GM18508 (cell line): Measurements from ENCODE around the gene ISLR2.
"Not testable (repeated sequence)": the region's sequence is repeated elsewhere in the genome, so short reads cannot be mapped to it uniquely, and the experiment has no call there.

Source experiments
- ATAC-seq: cut with Tn5 transposase; IDR thresholded peaks from one replicate; pipeline ENCODE4 v1.9.1; 2021; ENCODE audit warnings: moderate number of reproducible peaks; ENCODE audit not compliant: insufficient read depth, unreplicated experiment

The ISLR2 gene

DNA sequence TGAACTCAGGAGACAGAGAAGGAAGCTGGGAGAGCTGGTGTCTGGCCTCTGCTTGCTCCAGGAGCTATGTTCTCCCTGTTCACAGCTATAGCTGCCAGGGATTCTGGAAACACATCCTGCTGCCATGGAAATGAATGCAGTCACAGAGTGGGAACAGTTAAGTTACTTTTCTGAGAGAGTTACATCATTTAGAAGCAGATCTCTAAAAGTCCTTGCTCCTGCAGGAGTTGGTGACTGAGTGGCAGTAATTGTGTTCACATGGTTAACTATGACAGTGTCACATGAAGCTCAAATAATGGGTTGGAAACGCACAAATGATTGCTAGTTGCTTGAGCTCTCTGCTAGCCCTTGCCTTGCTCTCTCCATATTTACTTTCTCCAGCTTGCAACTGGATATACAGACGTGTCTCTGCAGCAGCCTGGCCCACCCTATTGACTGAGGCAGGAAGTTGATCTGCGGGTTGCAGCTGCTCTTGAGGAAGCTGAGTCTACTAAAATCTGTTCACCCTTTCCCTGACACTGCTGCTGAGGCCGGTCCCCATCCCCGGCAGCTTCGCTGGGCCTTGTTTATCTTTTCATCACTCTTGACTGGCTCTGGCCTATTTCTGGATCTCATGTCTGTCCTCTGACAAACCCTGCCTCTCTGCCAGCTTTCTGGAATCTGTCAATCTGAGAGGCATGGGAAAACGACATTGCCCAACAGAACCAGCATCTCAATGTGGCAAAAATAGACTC is 26.5 kb downstream of the ISLR2 start:
- ATAC-seq, result no peak

DNA sequence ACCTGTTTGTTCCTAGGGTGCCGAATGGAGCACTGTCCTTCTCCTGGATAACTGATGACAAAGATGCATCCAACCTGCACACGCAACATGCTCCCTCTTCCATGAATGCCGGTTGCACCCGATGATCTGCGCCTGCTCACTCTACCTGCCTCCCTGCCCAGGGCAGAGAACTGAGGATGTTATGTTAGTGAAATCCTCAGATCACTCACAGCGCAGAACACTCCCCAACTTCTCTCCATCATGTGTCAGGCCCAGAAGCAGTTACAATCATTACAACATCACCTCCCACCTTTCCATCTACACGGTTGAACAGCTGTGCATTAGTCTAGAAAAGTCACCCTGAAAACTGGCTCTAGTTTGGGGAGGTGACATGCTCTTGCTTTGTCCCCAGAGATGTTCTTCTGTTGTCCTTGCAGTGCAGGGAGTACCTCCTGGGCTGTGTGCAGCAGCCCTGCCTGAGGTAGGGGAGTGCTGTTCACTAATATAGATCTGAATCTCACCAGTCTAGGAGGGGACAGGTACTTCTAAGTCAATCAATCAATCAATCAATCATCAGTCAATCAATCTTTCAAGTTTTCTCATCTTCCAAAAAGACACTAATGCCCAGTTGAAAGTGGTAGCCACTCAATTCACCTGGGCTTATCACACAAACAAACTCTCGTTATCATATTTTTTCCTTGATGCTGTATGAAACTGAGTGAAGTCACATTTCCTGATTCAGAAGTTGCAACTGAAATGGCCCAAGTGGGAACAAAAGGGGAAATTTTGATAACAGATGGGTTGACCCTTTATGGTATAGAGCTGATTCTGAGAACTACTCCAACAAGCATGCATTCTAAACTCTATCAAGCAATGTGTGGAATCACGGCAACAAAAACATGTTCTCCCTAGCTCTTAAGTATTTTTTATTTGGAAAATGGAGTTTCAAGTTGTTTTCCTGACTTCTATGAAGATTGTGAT is 27.8 kb downstream of the ISLR2 start:
- no peak for ATAC-seq

- no peak for ATAC-seq
These were observed 28.7 kb downstream of the ISLR2 start for GRCh38 chr15:74158855-74159650.

- no peak for ATAC-seq
These were observed 29.4 kb downstream of the ISLR2 start for GRCh38 chr15:74159773-74160172.

GRCh38 chr15:74160390-74160789 is 30.0 kb downstream of the ISLR2 start:
- not testable (repeated sequence) for ATAC-seq

DNA sequence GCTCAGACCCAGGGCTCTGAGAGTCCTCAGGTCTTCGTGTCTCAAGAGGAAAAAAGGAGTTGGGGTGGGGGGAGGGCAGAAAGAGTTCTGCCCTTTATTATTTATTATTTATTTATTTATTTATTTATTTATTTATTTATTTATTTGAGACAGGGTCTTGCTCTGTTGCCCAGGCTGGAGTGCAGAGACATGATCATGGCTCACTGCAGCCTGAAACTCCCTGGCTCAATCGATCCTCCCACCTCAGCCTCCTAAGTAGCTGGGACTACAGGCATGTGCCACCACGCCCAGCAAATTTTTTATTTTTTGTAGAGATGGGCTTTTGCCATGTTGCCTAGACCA is 31.8 kb downstream of the ISLR2 start:
- not testable (repeated sequence) for ATAC-seq

GRCh38 chr15:74165461-74165860 is 35.1 kb downstream of the ISLR2 start:
- ATAC-seq, result no peak

DNA sequence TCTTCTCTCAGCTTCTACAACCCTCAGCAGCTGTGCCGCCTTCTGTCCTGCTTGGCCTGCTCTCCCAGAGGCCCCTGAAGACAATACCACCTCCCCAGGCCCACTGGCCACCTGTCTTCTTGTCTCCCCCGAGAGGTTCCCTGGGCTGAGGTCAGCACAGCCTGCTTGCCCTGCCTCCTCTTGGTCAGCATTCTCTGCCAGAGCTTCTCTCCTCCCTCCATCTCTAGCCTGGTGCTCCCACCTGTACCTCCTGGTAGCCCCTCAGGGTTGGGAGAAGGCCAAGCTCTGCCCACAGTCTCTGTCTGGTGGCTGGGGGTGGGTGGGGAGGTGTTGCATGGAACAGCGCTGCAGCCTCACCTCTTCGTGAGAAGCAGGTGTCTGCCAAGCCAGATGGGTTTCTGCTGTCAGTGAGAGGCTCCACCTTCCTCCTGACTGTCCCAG is 37.5 kb downstream of the ISLR2 start:
- ATAC-seq, result no peak

DNA sequence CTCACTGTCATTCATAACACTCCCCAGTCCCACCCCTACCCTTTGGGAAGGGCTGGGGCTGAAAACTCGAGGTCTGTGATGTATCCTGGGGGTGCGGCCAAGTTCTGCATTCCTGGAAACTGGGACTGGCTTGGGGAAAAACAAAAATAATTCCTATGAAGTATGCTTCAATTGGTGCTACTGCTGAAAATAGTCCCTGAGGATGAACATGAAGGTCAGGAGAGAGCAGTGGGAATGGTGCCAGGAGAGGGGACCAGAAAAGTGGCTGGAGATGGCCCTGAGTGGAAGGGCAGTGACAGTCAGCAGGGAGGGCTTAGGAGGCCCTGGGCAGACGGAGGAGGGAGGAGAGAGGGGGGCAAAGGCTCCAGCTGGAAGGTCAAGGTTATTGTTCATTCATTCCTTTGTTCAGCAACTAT is 38.3 kb downstream of the ISLR2 start:
- no peak for ATAC-seq

- ATAC-seq, result no peak
These were observed 39.9 kb downstream of the ISLR2 start for GRCh38 chr15:74170071-74170844.

- no peak for ATAC-seq
These were observed 40.6 kb downstream of the ISLR2 start for GRCh38 chr15:74170875-74171578.

DNA sequence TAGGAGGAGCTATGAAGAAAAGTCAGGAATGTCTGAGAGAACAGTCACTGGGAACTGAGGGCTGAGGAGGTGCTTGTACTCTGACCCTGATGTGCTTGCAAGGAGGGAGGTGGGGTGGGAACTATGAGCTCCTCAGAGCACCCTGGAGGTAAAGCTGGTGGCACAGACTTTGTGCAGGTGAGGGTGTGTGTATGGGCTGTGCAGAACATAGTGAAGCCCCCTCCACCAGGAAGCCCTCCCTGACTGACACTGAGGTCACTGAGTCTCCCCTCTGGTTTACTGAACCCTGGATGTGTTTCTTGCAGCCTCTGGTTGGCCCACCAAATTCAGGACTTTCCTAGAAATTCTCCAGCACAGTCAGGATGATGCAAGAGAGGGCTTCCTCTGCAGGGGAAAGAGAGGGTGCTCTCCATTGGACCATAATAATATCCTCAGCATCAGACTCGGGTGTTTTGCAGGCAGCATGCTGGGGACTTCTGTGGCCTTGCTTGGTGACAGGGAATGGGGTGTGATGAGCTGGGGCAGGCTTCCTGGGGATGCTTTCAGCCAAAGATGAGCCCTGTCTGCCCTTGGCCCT is 41.7 kb downstream of the ISLR2 start:
- ATAC-seq, result no peak

DNA sequence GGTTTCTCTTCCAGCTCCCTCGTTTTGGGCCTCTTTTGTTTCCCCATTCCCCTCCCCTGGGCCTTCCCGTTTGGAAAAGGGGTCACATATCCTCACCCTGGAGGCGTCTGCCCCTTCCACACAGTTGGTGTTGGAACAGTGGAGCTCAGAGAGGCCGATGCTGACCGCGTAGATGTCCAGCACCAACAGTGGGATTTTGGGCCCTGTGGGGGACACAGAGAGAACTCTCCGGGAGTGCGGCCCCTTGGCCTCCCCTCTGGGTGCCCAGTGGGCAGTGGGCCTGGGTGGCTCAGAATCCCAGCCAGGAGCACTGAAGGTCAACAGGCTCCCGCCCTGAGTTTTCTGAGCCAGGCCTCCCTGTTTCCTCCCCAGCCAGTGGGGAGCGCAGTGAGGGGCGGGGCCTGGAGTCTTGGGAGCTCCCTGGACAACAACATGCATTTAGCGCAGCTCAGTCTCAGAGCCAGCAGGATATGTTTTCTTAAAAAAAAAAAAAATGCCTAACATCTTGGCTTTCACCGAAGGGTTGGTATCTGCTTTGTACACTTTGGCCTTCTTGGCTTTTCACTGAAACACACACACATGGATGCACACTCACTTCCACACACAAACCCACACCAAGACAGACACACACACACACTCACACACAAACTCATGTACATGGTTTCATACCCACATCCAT is 42.5 kb downstream of the ISLR2 start:
- ATAC-seq, result no peak

DNA sequence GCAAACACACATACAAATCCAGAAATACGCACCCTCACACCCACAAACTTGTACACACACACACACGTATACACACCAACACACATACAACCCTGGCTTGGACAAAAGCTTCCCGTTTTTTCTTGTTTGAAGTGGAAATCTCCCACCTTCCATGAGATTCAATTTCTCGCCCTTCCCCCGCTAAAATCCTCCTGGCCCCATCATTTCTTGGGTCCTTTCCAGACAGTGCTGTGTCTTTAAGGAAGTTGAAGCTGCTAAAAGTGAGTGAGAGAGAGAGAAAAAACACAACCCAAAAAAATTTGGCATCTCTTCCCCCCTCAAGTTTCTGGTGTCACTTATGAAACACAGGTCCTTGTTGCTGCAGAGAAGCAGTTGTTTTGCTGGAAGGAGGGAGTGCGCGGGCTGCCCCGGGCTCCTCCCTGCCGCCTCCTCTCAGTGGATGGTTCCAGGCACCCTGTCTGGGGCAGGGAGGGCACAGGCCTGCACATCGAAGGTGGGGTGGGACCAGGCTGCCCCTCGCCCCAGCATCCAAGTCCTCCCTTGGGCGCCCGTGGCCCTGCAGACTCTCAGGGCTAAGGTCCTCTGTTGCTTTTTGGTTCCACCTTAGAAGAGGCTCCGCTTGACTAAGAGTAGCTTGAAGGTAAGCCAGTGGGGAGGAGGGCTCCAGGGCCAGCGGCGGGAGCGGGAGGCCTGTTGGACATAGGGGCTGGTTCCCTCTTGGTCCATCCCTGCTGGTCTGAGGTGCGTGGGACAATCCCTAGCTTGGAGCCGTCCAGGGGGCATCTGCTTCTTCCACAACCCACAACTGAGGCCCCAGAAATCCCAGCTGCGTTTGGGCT is 43.2 kb downstream of the ISLR2 start, which contains the start of gene ISLR:
TSS of gene ISLR (plus strand) at position 331 of the 839 bp plus-strand sequence. CDS start 1,149 bp downstream, outside the sequence.
- no peak for ATAC-seq

GRCh38 chr15:74174219-74174957 is 44.0 kb downstream of the ISLR2 start:
- ATAC-seq, result no peak

DNA sequence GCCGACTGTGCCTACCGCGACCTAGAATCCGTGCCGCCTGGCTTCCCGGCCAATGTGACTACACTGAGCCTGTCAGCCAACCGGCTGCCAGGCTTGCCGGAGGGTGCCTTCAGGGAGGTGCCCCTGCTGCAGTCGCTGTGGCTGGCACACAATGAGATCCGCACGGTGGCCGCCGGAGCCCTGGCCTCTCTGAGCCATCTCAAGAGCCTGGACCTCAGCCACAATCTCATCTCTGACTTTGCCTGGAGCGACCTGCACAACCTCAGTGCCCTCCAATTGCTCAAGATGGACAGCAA is 44.5 kb downstream of the ISLR2 start:
- ATAC-seq, result no peak
